Erythroblast (primary cell): ENCODE results near the gene ROBO3.

Source experiments
- DNase-seq, 2 experiments: peaks; one replicate each; lab custom pipeline; 2025; lab: John Stamatoyannopoulos, UW
- GATA1 ChIP-seq: IDR thresholded peaks from 2 replicates; pipeline ENCODE4 v1.6.1; 2011; ENCODE audit warnings: low read depth, mild to moderate bottlenecking, control low read depth, low read length, moderate library complexity
- POLR2A ChIP-seq: IDR thresholded peaks from 2 replicates; pipeline ENCODE4 v1.6.1; 2011; ENCODE audit warnings: mild to moderate bottlenecking, low read length

ROBO3 gene

DNA sequence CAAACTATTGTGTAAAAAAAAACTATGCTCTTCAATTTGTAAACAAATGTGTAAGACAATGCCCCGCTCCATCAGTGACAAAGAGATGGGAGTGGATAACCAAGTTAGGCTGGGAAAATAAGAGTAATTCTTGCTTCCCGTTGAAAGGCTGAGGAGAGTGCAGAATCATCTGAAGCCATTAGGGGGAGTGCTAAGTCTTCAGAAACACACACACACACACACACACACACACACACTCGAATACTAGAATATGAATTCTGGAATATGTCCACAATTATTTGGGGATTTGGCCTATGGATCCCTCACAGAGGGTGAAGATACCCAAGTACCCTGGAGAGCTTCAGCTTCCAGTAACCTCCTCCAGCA is 27.8 kb upstream of the ROBO3 start:
- DNase-seq = peak; percentile 58 to 65
- no peak for TF ChIP-seq GATA1
- no peak for TF ChIP-seq POLR2A

DNA sequence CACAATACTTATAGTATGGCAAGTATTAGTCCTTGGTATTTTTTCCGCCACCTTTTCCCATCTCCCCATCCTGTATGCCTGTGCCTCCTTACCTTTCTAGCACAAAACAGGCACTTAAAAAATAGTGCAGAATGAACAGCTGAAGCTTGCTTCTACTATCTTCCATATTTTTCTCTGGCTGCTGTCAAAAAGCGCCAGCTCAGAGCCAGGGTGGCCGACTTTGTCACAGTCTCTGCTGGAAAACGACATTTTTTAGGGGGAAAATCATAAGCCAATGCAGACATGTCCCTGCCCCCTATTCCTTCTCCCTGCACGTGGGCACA is 26.5 kb upstream of the ROBO3 start:
- TF ChIP-seq GATA1 = no peak
- no peak for TF ChIP-seq POLR2A
- DNase-seq = no peak

DNA sequence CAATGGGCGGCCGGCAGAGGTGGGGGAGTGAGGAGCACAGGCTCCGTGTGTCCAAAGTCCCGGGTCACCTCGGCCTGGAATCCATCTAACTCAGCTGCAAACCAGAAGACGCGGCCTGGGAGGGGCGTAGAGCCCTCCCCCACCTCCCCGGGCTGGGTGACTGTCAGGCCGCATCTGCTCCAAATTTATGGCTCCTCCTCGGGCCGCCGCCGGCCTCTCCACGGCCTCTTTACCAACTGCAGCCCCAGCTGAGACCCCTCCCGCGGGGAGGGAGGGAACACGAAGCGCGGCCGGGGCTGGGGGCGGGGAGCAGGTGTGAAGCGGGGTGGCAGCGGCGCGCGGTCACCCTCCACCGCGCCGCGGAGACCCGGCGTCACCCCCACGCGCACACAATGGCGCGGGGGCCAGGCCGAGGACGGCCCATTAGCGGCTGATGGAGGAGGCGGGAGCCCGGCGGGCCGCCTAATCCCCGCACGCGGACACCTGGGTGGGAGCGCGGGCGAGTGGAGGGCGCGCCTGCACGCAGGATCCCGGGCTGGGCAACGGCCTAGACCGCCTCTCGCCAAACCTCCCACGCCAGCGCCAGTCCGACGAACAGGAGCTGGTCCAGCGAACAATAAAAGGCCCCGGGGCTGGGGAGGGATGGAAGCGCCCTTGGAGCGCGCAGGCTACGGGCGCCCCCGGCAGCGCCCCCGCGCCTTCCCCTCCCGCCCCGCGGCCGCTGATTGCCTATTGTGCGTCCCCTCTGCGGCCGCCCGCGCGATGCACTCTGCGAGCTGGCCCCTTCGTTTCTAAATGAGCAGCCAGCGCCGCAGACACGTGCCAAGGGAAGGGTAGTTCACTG is 25.9 kb upstream of the ROBO3 start:
- no peak for DNase-seq
- TF ChIP-seq POLR2A = no peak
- TF ChIP-seq GATA1 = no peak

DNA sequence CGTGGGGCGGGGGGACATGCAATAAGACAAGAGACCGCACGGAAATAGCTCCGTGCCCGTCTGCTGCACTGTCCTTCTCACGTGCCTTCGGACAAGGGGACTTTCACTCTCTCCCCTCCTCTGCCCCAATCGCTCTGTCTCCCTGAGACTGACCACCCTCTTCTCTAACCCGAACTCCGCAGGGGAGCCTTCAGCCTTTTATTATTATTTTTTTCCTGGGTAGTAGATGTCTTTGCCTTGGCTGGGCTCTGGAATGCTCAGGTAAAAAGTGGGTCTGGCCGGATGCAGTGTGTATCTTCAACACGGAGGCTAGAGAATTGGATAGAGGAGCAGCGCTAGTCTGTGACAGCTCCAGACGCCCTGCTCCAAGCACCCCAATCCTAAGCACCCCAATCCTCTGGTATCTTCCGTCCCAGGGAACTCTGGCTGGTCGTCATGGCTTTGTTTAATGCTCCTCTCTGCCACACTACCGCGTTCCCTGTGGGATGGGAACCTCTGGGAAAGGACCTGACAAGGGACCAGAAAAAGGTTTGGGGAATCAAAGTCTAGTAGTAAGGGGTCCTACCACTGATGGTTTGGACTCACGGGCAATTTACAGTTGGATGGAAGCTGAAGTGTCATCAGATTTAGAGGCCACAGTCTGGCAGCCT is 25.1 kb upstream of the ROBO3 start:
- no peak for DNase-seq

DNA sequence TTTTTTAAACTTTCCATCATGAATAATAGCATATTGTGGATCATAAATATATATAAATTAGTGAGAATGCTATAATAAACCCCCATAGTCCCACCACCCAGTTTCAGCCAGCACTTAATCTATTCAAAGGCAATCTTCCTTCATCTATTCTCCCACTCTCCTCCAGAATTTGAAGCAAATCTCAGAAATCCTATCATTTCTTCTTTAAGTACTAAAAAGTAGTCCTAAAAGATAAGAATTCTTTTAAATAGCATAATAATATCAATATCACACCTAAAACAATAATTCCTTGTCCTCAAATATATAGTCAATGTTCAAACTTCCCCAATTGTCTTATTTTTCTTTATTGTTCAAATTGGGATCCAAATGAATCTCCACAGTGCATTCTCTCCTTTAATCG is 24.6 kb upstream of the ROBO3 start:
- no peak for TF ChIP-seq GATA1
- TF ChIP-seq POLR2A = no peak
- DNase-seq = no peak

More for the DNA sequence above, 25.1 kb upstream of the ROBO3 start:
- no peak for TF ChIP-seq POLR2A
- no peak for TF ChIP-seq GATA1

DNA sequence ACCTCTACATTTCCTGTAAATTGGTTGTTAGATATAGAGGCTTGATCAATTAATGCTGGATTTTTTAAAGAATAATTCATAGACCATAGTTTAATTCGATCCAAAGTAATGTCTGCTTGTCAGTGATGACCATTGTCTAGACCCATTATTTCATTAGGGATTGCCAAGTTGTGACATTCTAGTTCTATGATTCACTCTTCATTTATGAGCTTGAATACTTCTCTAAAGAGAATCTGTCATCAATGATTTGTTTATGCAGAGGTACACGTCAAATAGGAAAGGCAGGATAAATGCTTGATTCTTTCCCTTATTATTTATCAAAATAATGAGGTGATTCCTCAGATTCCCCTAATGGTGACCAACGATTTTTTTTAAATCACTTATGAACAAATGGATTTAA is 24.0 kb upstream of the ROBO3 start:
- TF ChIP-seq GATA1 = no peak
- no peak for TF ChIP-seq POLR2A
- no peak for DNase-seq

DNA sequence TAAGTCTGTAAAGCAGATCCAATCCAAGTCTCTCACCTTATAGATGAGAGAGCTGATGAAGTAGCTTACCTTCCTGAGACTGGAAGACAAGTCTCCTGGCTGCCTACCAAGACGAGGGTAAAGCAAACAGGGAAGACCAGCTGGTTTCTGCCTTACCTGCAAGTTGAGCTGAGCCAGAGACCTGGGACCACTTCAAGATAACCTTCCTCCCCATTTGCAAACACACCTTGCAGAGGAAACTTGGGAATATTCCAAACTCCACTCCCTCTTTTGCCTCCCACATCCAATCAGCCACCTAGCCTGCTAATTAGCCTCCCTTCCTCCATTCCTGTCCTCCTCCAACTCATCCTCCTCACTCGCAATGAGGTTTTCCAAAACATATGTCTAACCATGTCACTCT is 23.4 kb upstream of the ROBO3 start:
- TF ChIP-seq POLR2A = no peak
- TF ChIP-seq GATA1 = no peak
- DNase-seq = no peak

DNA sequence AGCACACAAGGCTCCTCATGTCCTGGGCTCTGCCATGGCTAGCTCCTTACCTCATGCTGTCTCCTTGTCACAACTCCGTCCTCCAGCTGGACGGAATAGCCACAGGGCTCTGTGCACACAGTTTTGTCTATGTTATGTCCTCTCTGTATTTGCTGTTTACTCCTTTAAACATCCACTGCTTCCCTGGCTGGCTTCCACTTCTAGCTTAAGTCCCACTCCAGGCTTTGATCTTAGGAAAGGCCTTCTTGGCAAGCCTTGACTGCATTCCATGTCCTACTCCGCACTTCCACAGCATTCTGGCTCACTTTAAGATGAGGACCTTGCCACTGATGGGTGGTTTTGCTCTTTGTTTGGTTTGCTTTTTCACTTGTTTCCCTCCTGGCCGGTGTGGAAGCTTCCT is 22.9 kb upstream of the ROBO3 start:
- DNase-seq = no peak
- TF ChIP-seq POLR2A (no peak), GATA1 (no peak)

DNA sequence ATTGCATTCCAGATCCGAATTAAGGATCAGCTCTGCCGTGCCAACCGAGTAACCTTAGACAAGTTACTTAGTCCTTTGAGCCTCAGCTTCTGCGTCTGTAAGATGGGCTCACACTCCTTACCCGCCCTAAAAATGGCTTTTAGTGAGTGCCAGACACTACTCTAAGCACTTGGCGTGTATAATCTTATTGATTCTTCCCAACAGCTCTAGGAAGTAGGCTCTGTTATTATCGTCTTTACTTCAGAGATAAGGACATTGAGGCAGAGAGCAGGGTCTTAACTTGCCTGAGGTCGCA is 21.7 kb upstream of the ROBO3 start:
- DNase-seq = no peak
- TF ChIP-seq POLR2A = no peak

DNA sequence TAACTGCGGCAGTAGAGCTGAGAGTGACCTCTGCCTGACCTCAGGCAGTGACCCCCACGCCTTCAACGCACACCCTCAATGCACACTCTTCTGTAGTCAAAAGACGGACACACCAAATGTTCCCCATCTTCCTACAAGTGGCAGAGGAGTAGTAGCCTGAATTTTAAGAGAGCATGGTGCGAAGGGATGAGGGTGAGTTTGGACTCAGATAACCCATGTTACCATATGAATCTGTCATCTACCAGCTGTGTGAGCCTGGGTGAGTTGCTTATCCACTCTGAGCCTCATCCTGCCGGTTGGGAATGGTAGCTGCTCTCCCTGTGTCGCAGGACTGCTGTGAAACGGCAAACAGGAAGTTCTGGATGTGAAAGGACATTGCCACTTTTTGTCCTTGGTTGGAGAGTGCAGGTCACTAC is 20.6 kb upstream of the ROBO3 start:
- TF ChIP-seq GATA1 = no peak
- no peak for TF ChIP-seq POLR2A
- no peak for DNase-seq

DNA sequence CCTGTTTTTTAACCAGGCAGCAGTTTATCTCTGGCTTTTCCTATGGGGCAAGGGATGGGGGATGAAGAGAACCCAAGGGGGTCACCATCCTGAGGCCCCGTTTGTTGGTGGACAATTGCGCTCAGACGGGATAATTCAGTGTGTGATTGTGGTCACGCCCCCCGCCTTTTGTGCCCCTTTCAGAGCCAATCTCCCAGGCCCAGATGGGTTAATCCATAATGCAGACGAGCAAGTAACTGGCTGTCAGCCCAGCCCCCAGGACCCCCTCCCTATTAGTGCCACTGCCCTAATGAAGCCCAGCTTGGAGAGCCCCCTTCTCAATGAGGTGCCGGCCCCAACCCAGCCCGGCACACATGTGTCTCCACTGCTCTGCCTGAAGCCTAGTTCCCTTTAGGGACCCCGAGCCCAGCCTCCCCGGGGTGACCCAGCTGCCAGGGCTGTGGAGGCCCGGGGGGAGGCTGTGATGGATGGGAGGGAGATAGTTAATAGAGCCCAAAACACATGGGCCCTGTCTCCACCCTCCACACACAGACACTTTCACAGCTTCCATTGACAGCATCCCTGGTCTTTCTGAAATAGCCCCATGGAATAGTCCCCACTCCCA is 19.1 kb upstream of the ROBO3 start:
- no peak for TF ChIP-seq GATA1
- no peak for TF ChIP-seq POLR2A

DNA sequence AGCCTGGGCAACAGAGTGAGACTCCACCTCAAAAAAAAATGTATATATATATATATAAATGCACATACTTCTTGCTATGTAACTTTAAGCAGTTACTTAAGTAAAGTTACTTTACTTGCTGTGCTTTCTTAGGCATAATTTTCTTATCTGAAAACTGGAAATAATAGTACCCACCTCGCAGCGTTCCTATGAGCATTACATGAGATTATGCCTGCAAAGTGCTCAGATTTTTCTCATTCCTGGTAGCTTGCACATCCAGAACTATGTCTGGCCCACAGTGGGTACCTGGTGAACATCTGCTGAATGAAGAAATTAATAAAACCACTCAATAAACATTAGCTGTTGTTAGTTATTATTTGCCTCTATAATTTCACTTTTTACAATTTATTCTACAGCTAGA is 6.1 kb upstream of the ROBO3 start:
- TF ChIP-seq GATA1 = no peak
- TF ChIP-seq POLR2A = no peak
- no peak for DNase-seq

More for the DNA sequence above, 19.1 kb upstream of the ROBO3 start:
- no peak for DNase-seq

DNA sequence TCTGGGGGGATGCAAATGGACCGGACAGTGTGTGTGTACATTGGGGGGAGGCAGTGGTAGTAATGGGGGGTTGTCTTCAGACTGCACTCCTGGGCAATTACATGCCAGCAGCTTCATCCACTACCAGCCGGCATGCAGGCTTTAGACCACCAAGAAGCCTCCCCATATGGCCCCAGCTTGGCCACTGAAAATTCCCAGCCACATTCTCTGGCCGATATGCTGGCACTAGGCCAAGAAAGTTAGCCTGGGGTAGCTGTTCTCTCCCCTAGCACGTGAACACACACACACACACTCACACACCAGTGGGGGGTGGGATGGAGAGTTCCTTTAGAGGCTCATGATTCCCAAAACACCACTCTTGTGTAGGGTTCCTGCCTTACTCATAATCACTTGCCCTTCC is 3.6 kb upstream of the ROBO3 start:
- DNase-seq = no peak
- TF ChIP-seq GATA1 (no peak), POLR2A (no peak)

DNA sequence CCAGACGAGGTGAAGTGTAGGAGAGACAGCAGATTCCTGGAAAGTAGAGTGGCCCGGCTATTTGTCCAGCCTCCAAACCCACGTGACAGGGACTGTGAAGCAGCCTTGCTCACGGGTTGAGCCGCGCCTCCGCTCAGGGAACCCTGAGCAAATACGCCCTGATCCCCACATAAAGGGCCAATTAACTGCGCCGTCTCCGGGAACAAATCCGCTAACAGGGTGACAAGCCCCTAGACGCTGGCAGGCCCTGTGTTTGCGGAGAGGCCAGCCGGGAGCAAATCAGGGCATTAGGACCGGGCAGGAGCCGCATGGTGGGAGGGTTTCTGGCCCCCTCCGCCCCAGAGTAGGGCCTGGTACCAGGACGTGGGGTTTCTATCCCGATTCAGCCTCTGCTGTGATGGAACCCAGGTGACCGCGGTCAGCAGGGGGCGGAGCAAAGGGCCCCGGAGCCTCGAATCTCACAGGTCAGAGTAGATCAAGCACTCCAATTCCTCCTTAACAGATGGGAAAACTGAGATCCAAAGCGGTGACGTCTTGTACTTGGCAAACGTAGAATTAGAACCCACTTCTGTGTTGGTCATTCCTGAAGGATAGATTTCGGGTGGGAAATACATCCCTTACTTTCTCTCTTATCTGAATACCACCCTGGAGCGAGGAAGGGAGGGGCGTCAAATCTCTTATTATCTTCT is 2.0 kb upstream of the ROBO3 start:
- DNase-seq = no peak
- TF ChIP-seq POLR2A = no peak
- TF ChIP-seq GATA1 = no peak

DNA sequence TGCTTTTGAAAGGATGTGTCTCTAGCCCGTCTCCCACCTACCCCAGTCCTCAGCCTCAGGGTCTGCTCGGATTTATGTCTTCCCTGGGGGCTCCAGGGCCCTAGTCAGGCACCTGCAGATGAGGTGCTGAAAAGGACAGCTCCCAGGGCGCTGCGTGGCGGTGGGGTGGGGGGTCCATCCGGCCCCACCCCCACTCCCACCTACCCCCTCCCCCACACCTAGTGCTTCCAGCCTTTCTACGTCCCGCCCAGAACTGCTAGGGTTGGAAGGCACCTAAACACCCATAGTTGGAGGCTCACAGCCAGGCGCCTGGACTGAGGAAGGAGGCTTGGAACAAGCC is 1.4 kb upstream of the ROBO3 start:
- no peak for DNase-seq
- TF ChIP-seq GATA1 = no peak
- no peak for TF ChIP-seq POLR2A
